ENCODE measurements around the gene FSHR.

DNA sequence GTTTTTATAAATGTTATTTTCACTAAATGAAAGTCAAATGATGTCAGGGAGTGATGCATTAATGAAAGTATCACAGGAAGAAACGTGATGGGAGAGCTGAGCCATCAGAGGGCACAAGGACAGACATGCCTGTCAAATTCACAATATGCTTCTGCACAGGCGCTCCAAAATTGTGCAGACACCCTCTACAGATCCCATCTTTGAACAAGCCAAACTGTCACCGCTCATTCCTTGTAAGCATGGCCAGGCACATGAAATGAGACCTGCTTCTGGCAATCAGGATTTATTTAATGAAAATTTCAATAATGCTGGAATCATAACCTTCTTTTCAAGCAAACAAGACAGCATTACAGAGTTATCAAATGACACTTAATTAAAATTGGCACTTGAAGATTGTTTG, 20.4 kb upstream of the FSHR start:
- TF ChIP-seq, protein P1, sequence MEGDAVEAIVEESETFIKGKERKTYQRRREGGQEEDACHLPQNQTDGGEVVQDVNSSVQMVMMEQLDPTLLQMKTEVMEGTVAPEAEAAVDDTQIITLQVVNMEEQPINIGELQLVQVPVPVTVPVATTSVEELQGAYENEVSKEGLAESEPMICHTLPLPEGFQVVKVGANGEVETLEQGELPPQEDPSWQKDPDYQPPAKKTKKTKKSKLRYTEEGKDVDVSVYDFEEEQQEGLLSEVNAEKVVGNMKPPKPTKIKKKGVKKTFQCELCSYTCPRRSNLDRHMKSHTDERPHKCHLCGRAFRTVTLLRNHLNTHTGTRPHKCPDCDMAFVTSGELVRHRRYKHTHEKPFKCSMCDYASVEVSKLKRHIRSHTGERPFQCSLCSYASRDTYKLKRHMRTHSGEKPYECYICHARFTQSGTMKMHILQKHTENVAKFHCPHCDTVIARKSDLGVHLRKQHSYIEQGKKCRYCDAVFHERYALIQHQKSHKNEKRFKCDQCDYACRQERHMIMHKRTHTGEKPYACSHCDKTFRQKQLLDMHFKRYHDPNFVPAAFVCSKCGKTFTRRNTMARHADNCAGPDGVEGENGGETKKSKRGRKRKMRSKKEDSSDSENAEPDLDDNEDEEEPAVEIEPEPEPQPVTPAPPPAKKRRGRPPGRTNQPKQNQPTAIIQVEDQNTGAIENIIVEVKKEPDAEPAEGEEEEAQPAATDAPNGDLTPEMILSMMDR (IDR thresholded peaks at IDR 0.05) = no peak
- no peak for TF ChIP-seq POLR2AphosphoS5 (IDR thresholded peaks at IDR 0.05)
- no peak for TF ChIP-seq POLR2A (IDR thresholded peaks at IDR 0.05)
- no peak for TF ChIP-seq EP300 (IDR thresholded peaks at IDR 0.05; ENCODE audit: low read depth)
